Measurements from ENCODE around the gene ZNF521.

Gene ZNF521

DNA sequence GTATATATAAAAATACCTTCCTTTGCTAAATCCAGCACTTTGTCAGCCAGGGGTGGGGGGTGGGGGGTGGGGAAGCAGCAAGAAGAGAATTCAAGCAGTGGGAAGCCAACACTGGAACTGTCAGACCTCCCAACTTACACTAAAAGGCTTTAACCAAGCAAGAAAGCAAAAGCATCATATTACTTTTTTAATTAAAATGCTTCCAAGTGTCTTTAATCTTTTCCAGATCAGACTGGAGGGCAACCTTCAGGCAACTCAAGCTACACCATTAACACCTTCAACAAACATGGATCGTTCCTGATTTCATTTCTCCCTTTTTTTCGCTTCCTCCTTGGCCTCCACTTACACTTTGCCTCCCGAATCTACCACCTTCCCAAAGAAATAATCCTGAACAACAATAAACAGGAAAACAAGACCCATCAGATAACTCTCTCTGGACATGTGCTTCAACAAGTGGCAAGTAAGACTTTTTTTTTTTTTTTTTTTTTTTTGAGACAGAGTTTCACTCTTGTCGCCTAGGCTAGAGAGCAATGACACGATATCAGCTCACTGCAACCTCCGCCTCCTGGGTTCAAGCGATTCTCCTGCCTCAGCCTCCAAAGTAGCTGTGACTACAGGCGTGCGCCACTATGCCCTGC, 35.5 kb downstream of the ZNF521 start:
- Histone ChIP-seq H3K4me3 (replicated peaks; ENCODE audit: low read depth, low read length) (no peak overlapping the region), H3K36me3 (ENCODE audit: control insufficient read depth, insufficient read depth, low read length) (no peaks in the 10 kb centered on the region), H3K27me3 (replicated peaks; ENCODE audit: control insufficient read depth, insufficient read depth, low read length) (no peaks in the 10 kb centered on the region)
- no peak for DNase-seq (ENCODE audit: extremely low read depth, insufficient read length)
- TF ChIP-seq, protein P1, sequence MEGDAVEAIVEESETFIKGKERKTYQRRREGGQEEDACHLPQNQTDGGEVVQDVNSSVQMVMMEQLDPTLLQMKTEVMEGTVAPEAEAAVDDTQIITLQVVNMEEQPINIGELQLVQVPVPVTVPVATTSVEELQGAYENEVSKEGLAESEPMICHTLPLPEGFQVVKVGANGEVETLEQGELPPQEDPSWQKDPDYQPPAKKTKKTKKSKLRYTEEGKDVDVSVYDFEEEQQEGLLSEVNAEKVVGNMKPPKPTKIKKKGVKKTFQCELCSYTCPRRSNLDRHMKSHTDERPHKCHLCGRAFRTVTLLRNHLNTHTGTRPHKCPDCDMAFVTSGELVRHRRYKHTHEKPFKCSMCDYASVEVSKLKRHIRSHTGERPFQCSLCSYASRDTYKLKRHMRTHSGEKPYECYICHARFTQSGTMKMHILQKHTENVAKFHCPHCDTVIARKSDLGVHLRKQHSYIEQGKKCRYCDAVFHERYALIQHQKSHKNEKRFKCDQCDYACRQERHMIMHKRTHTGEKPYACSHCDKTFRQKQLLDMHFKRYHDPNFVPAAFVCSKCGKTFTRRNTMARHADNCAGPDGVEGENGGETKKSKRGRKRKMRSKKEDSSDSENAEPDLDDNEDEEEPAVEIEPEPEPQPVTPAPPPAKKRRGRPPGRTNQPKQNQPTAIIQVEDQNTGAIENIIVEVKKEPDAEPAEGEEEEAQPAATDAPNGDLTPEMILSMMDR (IDR thresholded peaks at IDR 0.05; ENCODE audit: insufficient read depth, low read length, poor library complexity, severe bottlenecking) = no peak

DNA sequence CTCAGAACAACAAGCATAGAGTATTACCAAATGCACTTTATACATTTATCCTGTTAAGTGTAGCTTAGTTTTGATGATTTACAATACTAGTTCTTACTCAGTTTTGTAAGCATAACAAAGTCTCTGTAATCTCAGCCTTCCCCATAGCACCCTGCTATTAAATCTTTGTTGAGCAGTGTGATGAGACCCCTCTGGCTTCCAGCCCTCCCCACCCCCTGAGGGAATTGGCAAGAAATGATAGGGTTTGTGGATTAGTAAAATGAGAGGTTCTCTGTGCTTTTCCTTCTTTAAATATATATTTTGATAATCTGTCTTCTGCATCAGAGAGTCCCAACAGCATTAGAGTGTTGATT, 37.2 kb downstream of the ZNF521 start:
- no peak for DNase-seq (ENCODE audit: extremely low read depth, insufficient read length)
- Histone ChIP-seq H3K27me3 (replicated peaks; ENCODE audit: control insufficient read depth, insufficient read depth, low read length) (no peaks in the 10 kb centered on the region), H3K4me3 (replicated peaks; ENCODE audit: low read depth, low read length) (no peak overlapping the region), H3K36me3 (ENCODE audit: control insufficient read depth, insufficient read depth, low read length) (no peaks in the 10 kb centered on the region)
- TF ChIP-seq, protein P1 (IDR thresholded peaks at IDR 0.05; ENCODE audit: insufficient read depth, low read length, poor library complexity, severe bottlenecking) = no peak

DNA sequence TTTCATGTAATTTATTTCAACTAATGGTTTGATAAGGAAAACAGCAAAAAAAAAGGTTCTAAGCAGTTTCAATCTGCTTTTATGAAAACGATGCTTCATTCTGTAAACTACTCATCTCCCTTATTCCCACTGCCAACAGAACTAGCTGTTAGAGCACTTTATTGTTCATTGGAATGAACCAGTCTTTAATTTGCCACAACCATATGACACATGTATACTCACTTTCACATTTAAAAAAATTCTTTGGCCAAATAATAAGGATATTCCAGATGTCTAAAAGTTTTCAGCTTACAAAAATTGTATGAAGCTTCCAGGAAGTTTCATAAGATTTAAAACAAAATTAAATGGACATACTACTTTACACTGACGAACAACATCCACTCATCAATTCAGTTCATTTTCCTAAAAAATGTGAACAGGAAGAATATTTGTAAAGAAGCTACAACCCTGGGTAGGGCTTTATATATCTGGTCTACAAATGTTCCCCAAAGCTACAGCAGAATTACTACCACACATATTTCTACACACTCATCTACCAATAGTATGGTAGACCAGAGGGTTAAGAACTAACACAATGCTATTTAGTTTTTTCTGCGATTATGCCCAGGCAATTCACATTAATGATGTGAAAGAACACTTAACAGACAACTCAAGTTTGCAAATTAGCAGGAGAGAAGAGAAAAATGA, 37.7 kb downstream of the ZNF521 start:
- no peak overlapping the region for H3K4me3 ChIP-seq (replicated peaks; ENCODE audit: low read depth, low read length)
- H3K27me3 ChIP-seq (replicated peaks; ENCODE audit: control insufficient read depth, insufficient read depth, low read length) = no peaks in the 10 kb centered on the region
- no peaks in the 10 kb centered on the region for H3K36me3 ChIP-seq (ENCODE audit: control insufficient read depth, insufficient read depth, low read length)
- DNase-seq (ENCODE audit: extremely low read depth, insufficient read length) = no peak
- TF ChIP-seq, protein P1 (IDR thresholded peaks at IDR 0.05; ENCODE audit: insufficient read depth, low read length, poor library complexity, severe bottlenecking) = no peak

DNA sequence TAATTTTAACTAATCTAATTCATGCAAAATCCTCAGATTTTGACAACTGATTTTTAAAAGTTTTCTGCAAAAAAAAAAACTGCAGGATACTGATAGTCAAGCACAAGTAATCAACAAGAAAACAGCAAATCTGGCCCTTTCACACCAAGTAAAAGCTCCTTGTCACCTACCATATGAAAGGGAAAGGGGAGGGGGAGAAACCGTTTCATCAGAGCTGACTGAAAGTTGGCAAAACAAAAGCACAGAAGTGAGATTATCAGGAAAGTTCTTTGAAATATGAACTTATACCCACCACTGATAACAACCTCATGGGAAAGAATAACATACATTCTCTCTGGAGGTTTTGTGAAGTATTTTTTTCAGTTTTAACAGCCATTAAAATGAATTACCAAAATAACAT, 38.7 kb downstream of the ZNF521 start:
- no peaks in the 10 kb centered on the region for H3K27me3 ChIP-seq (replicated peaks; ENCODE audit: control insufficient read depth, insufficient read depth, low read length)
- TF ChIP-seq, protein P1 (IDR thresholded peaks at IDR 0.05; ENCODE audit: insufficient read depth, low read length, poor library complexity, severe bottlenecking) = no peak
- no peak overlapping the region for H3K4me3 ChIP-seq (replicated peaks; ENCODE audit: low read depth, low read length)
- H3K36me3 ChIP-seq (ENCODE audit: control insufficient read depth, insufficient read depth, low read length) = no peaks in the 10 kb centered on the region
- no peak for DNase-seq (ENCODE audit: extremely low read depth, insufficient read length)

DNA sequence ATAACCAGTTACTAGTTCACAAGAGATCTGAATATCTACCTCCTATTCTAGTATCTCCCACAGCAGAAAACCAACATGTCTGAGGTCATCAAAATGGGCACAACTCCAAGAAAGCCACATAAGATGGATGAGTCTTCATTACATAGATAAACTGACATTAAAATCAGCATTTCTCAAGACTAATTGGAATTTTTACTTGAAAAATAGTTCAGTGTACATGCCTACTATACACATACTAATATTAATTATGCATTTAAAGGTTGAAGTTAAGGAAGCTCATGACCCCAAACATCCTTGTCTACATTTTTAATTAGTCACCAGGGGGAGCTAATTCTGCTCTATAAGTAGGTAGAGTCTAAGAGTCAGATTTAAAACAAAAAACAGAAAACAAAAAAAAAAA, 41.9 kb downstream of the ZNF521 start:
- TF ChIP-seq, protein P1 (IDR thresholded peaks at IDR 0.05; ENCODE audit: insufficient read depth, low read length, poor library complexity, severe bottlenecking) = peak; percentile 26
- Histone ChIP-seq H3K36me3 (ENCODE audit: control insufficient read depth, insufficient read depth, low read length) (no peaks in the 10 kb centered on the region), H3K27me3 (replicated peaks; ENCODE audit: control insufficient read depth, insufficient read depth, low read length) (no peaks in the 10 kb centered on the region), H3K4me3 (replicated peaks; ENCODE audit: low read depth, low read length) (no peak overlapping the region)
- no peak for DNase-seq (ENCODE audit: extremely low read depth, insufficient read length)
